Measurements from ENCODE around the gene KPNA4.

The KPNA4 gene

GRCh38 chr3:160449636-160450598 is 115.5 kb downstream of the KPNA4 start, which contains the start of gene TRIM59:
Gene TRIM59, minus strand, starts transcription at chr3:160449786. Its CDS starts 10,603 bp downstream, at chr3:160439183.
- DNase-seq (ENCODE audit: low spot score), result peak; percentile 97

GRCh38 chr3:160448845-160449635 is 116.3 kb downstream of the KPNA4 start:
- peak; percentile 61 for DNase-seq (ENCODE audit: low spot score)

GRCh38 chr3:160447544-160447943 is 117.8 kb downstream of the KPNA4 start:
- peak; percentile 76 for DNase-seq (ENCODE audit: low spot score)

GRCh38 chr3:160446522-160447056 is 118.8 kb downstream of the KPNA4 start:
- DNase-seq (ENCODE audit: low spot score), result no peak

GRCh38 chr3:160445854-160446253 is 119.5 kb downstream of the KPNA4 start:
- peak; percentile 55 for DNase-seq (ENCODE audit: low spot score)

Measured in hematopoietic multipotent progenitor cell treated with erythropoietin and hydrocortisone succinate and interleukin-3 and kit ligand, for 17 days (in vitro differentiated cells).